PFSK-1 (cell line): ENCODE measurements around the gene ZDHHC24.

ENCODE experiments used
- REST ChIP-seq, 2 experiments: IDR thresholded peaks; 2 replicates each; pipeline versions ENCODE4 v1.6.1 to v1.8.0; 2011 to 2012; ENCODE audit warnings: low read depth in 2 of 2, low read length in 2 of 2, control low read depth in 1 of 2, inconsistent platforms in 1 of 2, mild to moderate bottlenecking in 1 of 2, moderate library complexity in 1 of 2; ENCODE audit not compliant: insufficient read depth in 1 of 2
- SIN3A ChIP-seq: IDR thresholded peaks from 2 replicates; pipeline ENCODE4 v1.6.1; 2012; ENCODE audit warnings: mild to moderate bottlenecking, low read length, moderate library complexity, borderline replicate concordance; ENCODE audit not compliant: insufficient read depth
- TAF1 ChIP-seq: IDR thresholded peaks from 2 replicates; pipeline ENCODE4 v1.6.1; 2012; ENCODE audit warnings: low read length, control low read depth, borderline replicate concordance; ENCODE audit not compliant: insufficient read depth

GRCh38 chr11:66509131-66509561 is 36.7 kb downstream of the ZDHHC24 start:
- TF ChIP-seq SIN3A, result no peak
- TF ChIP-seq TAF1, result no peak
- TF ChIP-seq REST (IDR thresholded peaks at IDR 0.05; ENCODE audit: insufficient read depth in 1 of 2, low read depth in 2 of 2, low read length in 2 of 2), result no peak
